HG02610 (cell line): Measurements from ENCODE around the gene STAB2.
"Not testable (repeated sequence)": the region's sequence is repeated elsewhere in the genome, so short reads cannot be mapped to it uniquely, and the experiment has no call there.

Source experiments
- ATAC-seq: cut with Tn5 transposase; IDR thresholded peaks from one replicate; pipeline ENCODE4 v1.9.1; 2021; ENCODE audit warnings: mild to moderate bottlenecking, moderate library complexity; ENCODE audit not compliant: unreplicated experiment

STAB2 gene

GRCh38 chr12:103805655-103806360 lies 218.7 kb downstream of the STAB2 start:
- no peak for ATAC-seq

- ATAC-seq, result no peak
Measured at GRCh38 chr12:103806803-103807202, 219.7 kb downstream of the STAB2 start.

GRCh38 chr12:103807561-103808238 lies 220.6 kb downstream of the STAB2 start:
- no peak for ATAC-seq

DNA sequence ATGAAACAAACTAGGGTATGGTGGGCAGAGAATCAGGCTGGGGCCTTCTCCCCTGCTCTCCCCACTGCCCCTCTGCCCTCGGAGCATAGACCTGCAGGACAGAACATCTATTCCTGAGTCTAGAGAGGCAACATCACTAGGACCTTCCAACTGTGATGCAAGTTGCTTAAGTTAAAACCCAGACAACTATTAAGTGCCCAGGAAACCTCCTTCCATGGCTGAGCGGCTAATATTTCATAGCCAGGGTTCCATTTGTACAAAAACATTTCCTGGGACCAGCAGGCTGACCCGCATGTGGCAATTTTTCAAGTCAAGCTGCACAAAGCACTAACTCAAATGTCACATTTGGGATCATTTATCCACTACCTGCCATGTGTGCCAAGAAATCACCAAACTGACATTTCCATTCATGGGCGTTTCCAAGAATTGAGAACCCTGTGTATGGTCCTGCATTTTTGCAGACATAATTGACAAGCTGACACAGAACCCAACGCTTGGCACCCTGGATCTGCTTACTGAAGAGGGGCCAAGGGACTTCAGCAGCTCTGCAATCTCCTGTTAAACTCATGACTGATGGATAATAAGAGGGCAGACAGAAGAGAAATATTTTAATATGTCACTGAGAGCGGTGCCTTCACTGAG lies 221.3 kb downstream of the STAB2 start:
- ATAC-seq, result no peak

GRCh38 chr12:103809154-103809553 lies 222.1 kb downstream of the STAB2 start:
- no peak for ATAC-seq

DNA sequence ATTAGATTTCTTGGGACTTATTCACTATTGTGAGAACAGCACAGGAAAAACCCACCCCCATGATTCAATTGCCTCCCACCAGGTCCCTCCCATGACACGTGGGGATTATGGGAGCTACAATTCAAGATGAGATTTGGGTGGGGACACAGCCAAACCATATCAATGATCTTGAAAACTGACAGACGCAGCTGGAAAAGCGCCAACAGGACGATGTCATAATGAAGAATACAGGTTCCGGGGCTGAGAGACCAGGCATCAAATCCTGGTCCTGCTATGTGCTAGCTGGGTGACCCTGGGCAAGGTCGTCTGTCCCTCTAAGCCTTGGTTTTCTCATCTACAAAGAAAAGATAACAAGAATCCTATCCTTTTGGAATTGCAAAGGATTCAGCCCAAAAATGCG lies 222.6 kb downstream of the STAB2 start:
- not testable (repeated sequence) for ATAC-seq

- no peak for ATAC-seq
Measured at GRCh38 chr12:103810111-103810510, 223.0 kb downstream of the STAB2 start.

DNA sequence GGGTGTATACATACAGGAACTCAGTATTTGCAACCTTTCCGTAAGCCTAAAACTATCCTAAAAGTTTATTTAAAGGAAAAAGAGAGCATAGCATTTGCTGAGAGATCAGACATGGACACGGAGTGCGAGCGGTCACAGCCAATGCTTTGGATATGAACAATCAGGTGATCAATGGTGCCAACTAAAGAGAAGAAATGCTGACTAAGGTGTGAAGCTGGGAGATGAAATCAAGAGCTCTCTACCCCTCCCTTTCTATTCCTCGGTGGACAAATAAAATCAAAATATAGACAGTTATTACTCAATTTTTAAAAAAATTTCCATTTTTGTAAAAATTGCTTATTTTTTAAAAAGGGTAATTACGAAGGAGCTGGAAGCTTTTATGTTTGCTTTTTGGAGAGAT lies 224.7 kb downstream of the STAB2 start:
- ATAC-seq, result no peak

GRCh38 chr12:103812789-103813188 lies 225.7 kb downstream of the STAB2 start:
- no peak for ATAC-seq

GRCh38 chr12:103813426-103813825 lies 226.4 kb downstream of the STAB2 start:
- ATAC-seq, result no peak

DNA sequence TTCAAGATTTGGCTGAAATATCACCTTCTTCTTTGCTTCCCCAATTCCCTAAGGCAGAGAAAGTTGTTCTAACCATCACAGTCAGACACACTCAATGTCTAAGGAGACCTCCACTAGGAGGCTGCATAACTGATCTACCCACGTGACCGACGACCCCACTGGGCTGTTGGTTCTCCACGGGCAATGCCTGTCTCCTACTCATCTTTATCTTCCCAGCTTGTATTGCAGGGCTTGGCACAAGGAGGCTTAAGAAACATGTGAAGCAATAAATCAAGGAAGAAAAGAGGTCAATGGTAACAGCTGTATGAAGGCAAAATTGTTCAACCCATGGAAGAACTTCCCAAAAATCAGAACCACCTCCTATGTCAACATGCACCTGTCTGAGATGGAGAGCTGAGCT lies 226.9 kb downstream of the STAB2 start:
- no peak for ATAC-seq

DNA sequence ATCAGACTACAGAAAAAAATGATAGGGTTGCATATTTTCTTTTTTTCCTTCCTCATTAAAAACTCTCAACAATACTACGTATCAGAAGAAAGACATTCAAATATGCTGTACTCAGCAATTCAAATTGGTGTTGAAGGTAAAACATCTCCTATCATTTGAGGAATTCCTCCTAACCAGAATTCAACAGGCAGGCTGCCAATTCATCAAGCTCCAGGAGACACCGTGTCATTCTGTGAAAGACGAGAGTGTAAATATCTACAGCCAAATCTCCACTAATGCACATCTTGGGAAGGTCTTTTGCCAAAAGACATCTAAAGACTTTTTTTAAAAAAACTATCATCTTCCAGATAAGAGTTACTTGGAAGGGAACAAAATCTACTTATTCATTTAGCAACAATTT lies 227.4 kb downstream of the STAB2 start:
- no peak for ATAC-seq
